Stomach (tissue), 9 donors: Measurements from ENCODE around the gene TSHZ1. TPM values are rescaled to one million over a fixed set of nuclear protein-coding genes. Genes with fewer than 3 reads are reported as not detected.

Source experiments
- DNase-seq, 2 donors: peaks; one replicate each; pipeline versions ENCODE4 v3.0.0 to v3.0.0-alpha.2; 2013 to 2019
- H3K27ac ChIP-seq, 5 donors: fragments of 200-600 bp in 4 of 5; sonication (generic) in 4 of 5; one replicate each; pipeline ENCODE4 v1.5.1; 2013 to 2019; ENCODE audit warnings: mild to moderate bottlenecking in 1 of 5, moderate library complexity in 1 of 5
- H3K27me3 ChIP-seq, 3 donors: fragments of 200-600 bp; sonication (generic); one replicate each; pipeline ENCODE4 v1.5.1; 2017 to 2019; ENCODE audit warnings: mixed run types in 1 of 3
- H3K36me3 ChIP-seq, 4 donors: fragments of 200-600 bp; sonication (generic); 1 replicate in 3 of 4; 2 replicates in 1 of 4; pipeline ENCODE4 v1.5.1; 2016 to 2019
- H3K4me1 ChIP-seq, 4 donors: fragments of 200-600 bp; sonication (generic); one replicate each; pipeline ENCODE4 v1.5.1; 2016 to 2019
- H3K4me3 ChIP-seq, 4 donors: fragments of 200-600 bp; sonication (generic) in 3 of 4; one replicate each; pipeline ENCODE4 v1.5.1; 2016 to 2019; ENCODE audit warnings: mild to moderate bottlenecking in 1 of 4
- H3K9me3 ChIP-seq, 4 donors: fragments of 200-600 bp; sonication (generic); one replicate each; pipeline ENCODE4 v1.5.1; 2016 to 2019
- CTCF ChIP-seq, 7 experiments: fragments of 450-650 bp in 4 of 7; fragments of 200-600 bp in 3 of 7; sonication (generic) in 3 of 7; IDR thresholded peaks; one replicate each; pipeline ENCODE4 v1.5.1; 2016 to 2019; ENCODE audit warnings: antibody characterized with exemption in 7 of 7, control low read depth in 2 of 7, mild to moderate bottlenecking in 1 of 7
- EP300 ChIP-seq: sonication (generic); formaldehyde crosslinking; IDR thresholded peaks from one replicate; pipeline ENCODE4 v1.6.1; 2017; ENCODE audit warnings: antibody characterized with exemption
- POLR2A ChIP-seq, 4 donors: fragments of 450-650 bp; IDR thresholded peaks; one replicate each; pipeline ENCODE4 v1.6.1; 2016; ENCODE audit warnings: antibody characterized with exemption in 4 of 4, control low read depth in 2 of 4, mild to moderate bottlenecking in 1 of 4, moderate library complexity in 1 of 4
- POLR2AphosphoS5 ChIP-seq, 3 donors: sonication (generic); formaldehyde crosslinking; IDR thresholded peaks; one replicate each; pipeline ENCODE4 v1.6.1; 2016; ENCODE audit warnings: antibody characterized with exemption in 3 of 3
- WGBS, 5 donors: extraction: QIAGEN DNeasy Blood & Tissue Kit in 3 of 5; methylation state at CpG; one replicate each; pipeline versions ENCODE4 v1.1.5 to v1.1.7; 2013 to 2018; 5-methylcytosine and 5-hydroxymethylcytosine counted together
- intact Hi-C: fragments of 100-400 bp; cut with DNase I; formaldehyde crosslinking; loops from one replicate; pipeline ENCODE4 v1.15.1; 2023; ENCODE audit warnings: low total_unique reads
- polyA plus RNA-seq, 3 donors: library from polyadenylated mRNA; stranded (reverse); fragments of 200-250 nt; gene quantifications; one replicate each; pipeline ENCODE4 v1.2.3, GENCODE V29; 2013
- total RNA-seq, 5 donors: library from RNA; depleted of rRNA; stranded (reverse); fragments of >200 nt; gene quantifications; one replicate each; pipeline versions ENCODE4 v1.1.0 to v1.2.3, GENCODE V29; 2014 to 2016
- donor health status: healthy with polysubstance abuse.
- donor health status: Bipolar disorder and iron deficiency.
- donor health status: healthy.

Gene TSHZ1
- total and polyA plus RNA-seq, 8 donors: 4.2 to 21.0 (median 8.2) TPM

GRCh38 chr18:75257605-75258004 is 47.0 kb downstream of the TSHZ1 start:
- H3K4me3 ChIP-seq: no peak overlapping the region
- DNase-seq: no peak
- H3K27me3 ChIP-seq: no peaks in the 10 kb centered on the region
- no peaks in the 10 kb centered on the region for H3K36me3 ChIP-seq
- intact Hi-C loops: no loop called here
- 85 to 91% (median 87%) methylated on average over 12 to 14 of the region's 14 CpGs for WGBS, 5 donors
- peaks cover 0 to 69% (median 25%) of the 10 kb centered on the region in 4 donors for H3K4me1 ChIP-seq
- no peak for TF ChIP-seq POLR2AphosphoS5 (IDR thresholded peaks at IDR 0.05)
- TF ChIP-seq EP300: no peak
- no peak for TF ChIP-seq CTCF (IDR thresholded peaks at IDR 0.05)
- TF ChIP-seq POLR2A (IDR thresholded peaks at IDR 0.05): no peak
- no peak overlapping the region for H3K27ac ChIP-seq
- H3K9me3 ChIP-seq: no peaks in the 10 kb centered on the region

- Histone ChIP-seq H3K4me3 (no peak overlapping the region), H3K4me1 (peaks cover 0 to 70% (median 19%) of the 10 kb centered on the region in 4 donors), H3K27ac (no peak overlapping the region), H3K27me3 (no peaks in the 10 kb centered on the region), H3K36me3 (no peaks in the 10 kb centered on the region), H3K9me3 (no peaks in the 10 kb centered on the region)
- 82 to 89% (median 87%) methylated on average over 9 of the region's 9 CpGs for WGBS, 5 donors
- DNase-seq: no peak
- no peak for TF ChIP-seq POLR2A (IDR thresholded peaks at IDR 0.05)
- TF ChIP-seq CTCF (IDR thresholded peaks at IDR 0.05): no peak
- TF ChIP-seq EP300: no peak
- no peak for TF ChIP-seq POLR2AphosphoS5 (IDR thresholded peaks at IDR 0.05)
- intact Hi-C loops: no loop called here
These were observed 51.0 kb downstream of the TSHZ1 start for GRCh38 chr18:75261430-75262223.

GRCh38 chr18:75262511-75262910 is 51.9 kb downstream of the TSHZ1 start:
- no peak for DNase-seq
- Histone ChIP-seq H3K27ac (no peak overlapping the region), H3K4me3 (no peak overlapping the region), H3K27me3 (no peaks in the 10 kb centered on the region), H3K36me3 (no peaks in the 10 kb centered on the region), H3K4me1 (peaks cover 0 to 65% (median 22%) of the 10 kb centered on the region in 4 donors), H3K9me3 (no peaks in the 10 kb centered on the region)
- 77 to 85% (median 81%) methylated on average over 4 of the region's 4 CpGs for WGBS, 5 donors
- intact Hi-C loops: no loop called here
- TF ChIP-seq POLR2AphosphoS5 (IDR thresholded peaks at IDR 0.05) (no peak), CTCF (IDR thresholded peaks at IDR 0.05) (no peak), POLR2A (IDR thresholded peaks at IDR 0.05) (no peak), EP300 (no peak)

- Histone ChIP-seq H3K27ac (no peak overlapping the region), H3K9me3 (no peaks in the 10 kb centered on the region), H3K27me3 (no peaks in the 10 kb centered on the region), H3K4me3 (no peak overlapping the region), H3K36me3 (no peaks in the 10 kb centered on the region), H3K4me1 (peaks cover 0 to 60% (median 22%) of the 10 kb centered on the region in 4 donors)
- TF ChIP-seq POLR2A (IDR thresholded peaks at IDR 0.05) (no peak), POLR2AphosphoS5 (IDR thresholded peaks at IDR 0.05) (no peak), CTCF (IDR thresholded peaks at IDR 0.05) (no peak), EP300 (no peak)
- 37 to 61% (median 51%) methylated on average over 6 of the region's 6 CpGs for WGBS, 5 donors
- intact Hi-C loops: no loop called here
- no peak for DNase-seq
These were observed 53.6 kb downstream of the TSHZ1 start for GRCh38 chr18:75264195-75264594.
